NT2/D1 (cell line): Measurements from ENCODE around the gene RNF130.

Experiments
- YY1 ChIP-seq: IDR thresholded peaks from 2 replicates; pipeline ENCODE4 v1.6.1; 2011; ENCODE audit not compliant: insufficient read length, insufficient read depth
- ZNF274 ChIP-seq: IDR thresholded peaks from 2 replicates; pipeline ENCODE4 v1.6.1; 2011; ENCODE audit warnings: mild to moderate bottlenecking, low read depth, low read length

DNA sequence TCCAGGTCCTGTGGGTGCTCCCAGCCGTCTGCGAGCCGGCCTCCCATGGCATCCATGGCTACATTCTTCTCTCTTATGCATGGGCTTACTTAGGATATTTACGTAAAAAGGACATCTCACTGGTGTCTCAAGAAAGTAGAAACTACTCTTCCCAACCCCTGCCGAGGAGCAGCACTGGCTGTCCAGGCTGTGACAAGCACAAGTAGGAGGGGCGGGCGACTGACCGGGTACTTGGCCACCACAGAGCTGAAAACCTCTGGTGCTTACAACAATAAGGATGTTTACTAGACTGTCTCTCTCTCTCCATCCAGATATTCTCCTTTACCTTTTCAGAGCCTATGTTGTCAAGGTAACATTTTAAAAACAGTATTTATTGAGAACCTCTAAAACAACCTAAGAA, 107.5 kb downstream of the RNF130 start:
- TF ChIP-seq YY1: no peak
- no peak for TF ChIP-seq ZNF274
